ENCODE measurements around the gene RAB11FIP5. TPM values are rescaled to one million over a fixed set of nuclear protein-coding genes. Genes with fewer than 3 reads are reported as not detected.
A peak's percentile ranks its signal among the peaks of the same experiment; 100 is the strongest.

RAB11FIP5 gene
- total and polyA plus RNA-seq, 8 donors: 4.7 to 39.1 (median 13.4) TPM

- Histone ChIP-seq H3K9me3 (no peaks in the 10 kb centered on the region), H3K27ac (no peak overlapping the region), H3K4me3 (no peak overlapping the region), H3K4me1 (peaks cover 0 to 10% (median 7%) of the 10 kb centered on the region in 4 donors), H3K36me3 (no peaks in the 10 kb centered on the region), H3K27me3 (peaks cover 0 to 8% (median 0%) of the 10 kb centered on the region in 3 donors)
- TF ChIP-seq EP300 (IDR thresholded peaks at IDR 0.05) (no peak), POLR2AphosphoS5 (IDR thresholded peaks at IDR 0.05) (no peak), POLR2A (IDR thresholded peaks at IDR 0.05) (no peak), CTCF (IDR thresholded peaks at IDR 0.05) (no peak)
- 40 to 94% (median 71%) methylated on average over 1 of the region's 1 CpG for WGBS, 5 donors
- intact Hi-C loops (cut with DNase I; ENCODE audit: low total_unique reads): no loop called here
- no peak for DNase-seq
Observed at GRCh38 chr2:73117441-73117840, 4.7 kb upstream of the RAB11FIP5 start.

GRCh38 chr2:73116182-73116960 lies 3.6 kb upstream of the RAB11FIP5 start:
- TF ChIP-seq POLR2AphosphoS5 (IDR thresholded peaks at IDR 0.05) (no peak), POLR2A (IDR thresholded peaks at IDR 0.05) (no peak), EP300 (IDR thresholded peaks at IDR 0.05) (no peak), CTCF (IDR thresholded peaks at IDR 0.05) (no peak)
- 71 to 76% (median 72%) methylated on average over 8 of the region's 8 CpGs for WGBS, 5 donors
- peaks cover 0 to 19% (median 0%) of the 10 kb centered on the region in 3 donors for H3K27me3 ChIP-seq
- no peak for DNase-seq
- H3K36me3 ChIP-seq: no peaks in the 10 kb centered on the region
- no peaks in the 10 kb centered on the region for H3K9me3 ChIP-seq
- no peak overlapping the region for H3K27ac ChIP-seq
- H3K4me3 ChIP-seq: no peak overlapping the region
- intact Hi-C loops (cut with DNase I; ENCODE audit: low total_unique reads): no loop called here
- H3K4me1 ChIP-seq: peaks cover 7 to 20% (median 17%) of the 10 kb centered on the region in 4 donors

GRCh38 chr2:73114273-73114867 lies 1.6 kb upstream of the RAB11FIP5 start:
- H3K4me3 ChIP-seq: no peak overlapping the region
- intact Hi-C loops (cut with DNase I; ENCODE audit: low total_unique reads): loop anchor here (5.0 kb wide), 1 partner anchor 37 kb away; no protein-coding TSS in a partner anchor
- H3K27ac ChIP-seq: peak overlapping the region in 3 of 5 donors; percentile 91 to 97 (median 96)
- peaks cover 0 to 20% (median 0%) of the 10 kb centered on the region in 3 donors for H3K27me3 ChIP-seq
- no peak for DNase-seq
- TF ChIP-seq CTCF (IDR thresholded peaks at IDR 0.05) (no peak), POLR2A (IDR thresholded peaks at IDR 0.05) (no peak), POLR2AphosphoS5 (IDR thresholded peaks at IDR 0.05) (no peak)
- no peaks in the 10 kb centered on the region for H3K9me3 ChIP-seq
- H3K36me3 ChIP-seq: no peaks in the 10 kb centered on the region
- H3K4me1 ChIP-seq: peaks cover 26 to 40% (median 36%) of the 10 kb centered on the region in 4 donors
- WGBS, 5 donors: 68 to 87% (median 82%) methylated on average over 4 of the region's 4 CpGs

GRCh38 chr2:73112026-73112912 lies 479 bp downstream of the RAB11FIP5 start:
- intact Hi-C loops (cut with DNase I; ENCODE audit: low total_unique reads): loop anchor here (5.0 kb wide), 1 partner anchor 35 kb away; no protein-coding TSS in a partner anchor
- 1 to 3% (median 2%) methylated on average over 32 to 88 of the region's 88 CpGs for WGBS, 5 donors
- Histone ChIP-seq H3K27ac (peak overlapping the region; percentile 86 to 97 (median 91)), H3K9me3 (no peaks in the 10 kb centered on the region), H3K27me3 (peaks cover 0 to 20% (median 0%) of the 10 kb centered on the region in 3 donors), H3K4me3 (peak overlapping the region; percentile 82 to 87 (median 86)), H3K36me3 (no peaks in the 10 kb centered on the region), H3K4me1 (peaks cover 37 to 54% (median 46%) of the 10 kb centered on the region in 4 donors)
- no peak for TF ChIP-seq EP300 (IDR thresholded peaks at IDR 0.05)
- no peak for TF ChIP-seq POLR2A (IDR thresholded peaks at IDR 0.05)
- TF ChIP-seq CTCF (IDR thresholded peaks at IDR 0.05): no peak
- no peak for TF ChIP-seq POLR2AphosphoS5 (IDR thresholded peaks at IDR 0.05)
- peak; percentile 38 to 78 for DNase-seq

Measured in stomach (tissue), 9 donors.